Measurements from ENCODE around the gene GRPEL2. TPM values are rescaled to one million over a fixed set of nuclear protein-coding genes. Genes with fewer than 3 reads are reported as not detected.

The GRPEL2 gene
- total RNA-seq, 4 donors from 2014 or later = 6.3 to 19.0 (median 10.9) TPM

- H3K27me3 ChIP-seq = no peaks in the 10 kb centered on the region
- peaks cover 0 to 3% (median 0%) of the 10 kb centered on the region in 4 donors for H3K4me1 ChIP-seq
- DNase-seq = no peak
- peak overlapping the region in 1 of 4 donors; percentile 46 for H3K27ac ChIP-seq
- H3K36me3 ChIP-seq = no peaks in the 10 kb centered on the region
- TF ChIP-seq CTCF (IDR thresholded peaks at IDR 0.05) = no peak
- no peak for TF ChIP-seq POLR2A (IDR thresholded peaks at IDR 0.05)
- no peak overlapping the region for H3K4me3 ChIP-seq
- H3K9me3 ChIP-seq = no peaks in the 10 kb centered on the region
Measured at GRCh38 chr5:149304195-149305078, 40.9 kb upstream of the GRPEL2 start.

- no peak overlapping the region for H3K27ac ChIP-seq
- H3K36me3 ChIP-seq = no peaks in the 10 kb centered on the region
- DNase-seq = no peak
- no peaks in the 10 kb centered on the region for H3K4me1 ChIP-seq
- H3K9me3 ChIP-seq = no peaks in the 10 kb centered on the region
- no peak overlapping the region for H3K4me3 ChIP-seq
- no peak for TF ChIP-seq CTCF (IDR thresholded peaks at IDR 0.05)
- TF ChIP-seq POLR2A (IDR thresholded peaks at IDR 0.05) = no peak
- no peaks in the 10 kb centered on the region for H3K27me3 ChIP-seq
Measured at GRCh38 chr5:149309354-149309753, 35.9 kb upstream of the GRPEL2 start.

- Histone ChIP-seq H3K27me3 (no peaks in the 10 kb centered on the region), H3K4me1 (no peaks in the 10 kb centered on the region), H3K4me3 (no peak overlapping the region), H3K36me3 (no peaks in the 10 kb centered on the region), H3K27ac (no peak overlapping the region), H3K9me3 (no peaks in the 10 kb centered on the region)
- no peak for DNase-seq
- TF ChIP-seq POLR2A (IDR thresholded peaks at IDR 0.05) (no peak), CTCF (IDR thresholded peaks at IDR 0.05) (no peak)
Measured at GRCh38 chr5:149310488-149310887, 34.8 kb upstream of the GRPEL2 start.

DNA sequence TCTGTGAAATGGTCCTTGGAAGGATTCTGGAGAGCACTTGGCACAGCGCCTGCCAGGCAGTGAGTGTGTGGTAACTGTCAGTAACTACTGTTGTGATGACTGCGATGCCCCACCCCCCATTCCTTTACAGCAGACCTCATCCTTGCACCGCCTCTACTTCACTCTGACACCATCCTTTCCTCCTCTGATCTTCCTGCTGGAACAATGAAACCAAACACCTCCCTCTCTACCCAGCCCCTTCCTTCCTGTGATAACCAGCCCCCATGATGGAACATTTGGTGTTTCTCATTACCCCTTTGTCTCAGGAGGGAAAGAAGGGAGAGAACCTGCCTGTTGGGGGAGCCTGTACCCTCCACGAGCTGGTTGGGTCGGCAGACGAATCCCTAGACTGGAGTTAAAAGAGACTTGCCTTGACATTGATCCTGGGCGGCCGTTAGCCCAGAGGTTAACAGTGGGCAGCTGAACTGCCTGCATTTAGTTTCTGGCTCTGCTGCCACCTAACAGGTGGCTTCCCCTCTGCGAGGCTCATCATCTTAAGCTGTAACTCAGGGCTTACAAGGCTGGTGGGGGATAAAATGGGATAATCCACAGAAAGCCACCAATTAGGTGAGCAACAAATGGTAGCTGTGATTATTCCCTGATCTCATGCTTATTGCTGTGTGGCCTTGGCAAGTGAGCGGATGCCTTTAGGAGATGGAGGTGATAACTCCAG, 34.2 kb upstream of the GRPEL2 start:
- no peaks in the 10 kb centered on the region for H3K4me1 ChIP-seq
- H3K36me3 ChIP-seq = no peaks in the 10 kb centered on the region
- no peaks in the 10 kb centered on the region for H3K27me3 ChIP-seq
- no peak overlapping the region for H3K27ac ChIP-seq
- no peaks in the 10 kb centered on the region for H3K9me3 ChIP-seq
- peak in 1 of 3 donors; percentile 52 for DNase-seq
- TF ChIP-seq CTCF (IDR thresholded peaks at IDR 0.05) (no peak), POLR2A (IDR thresholded peaks at IDR 0.05) (no peak)
- H3K4me3 ChIP-seq = no peak overlapping the region

DNA sequence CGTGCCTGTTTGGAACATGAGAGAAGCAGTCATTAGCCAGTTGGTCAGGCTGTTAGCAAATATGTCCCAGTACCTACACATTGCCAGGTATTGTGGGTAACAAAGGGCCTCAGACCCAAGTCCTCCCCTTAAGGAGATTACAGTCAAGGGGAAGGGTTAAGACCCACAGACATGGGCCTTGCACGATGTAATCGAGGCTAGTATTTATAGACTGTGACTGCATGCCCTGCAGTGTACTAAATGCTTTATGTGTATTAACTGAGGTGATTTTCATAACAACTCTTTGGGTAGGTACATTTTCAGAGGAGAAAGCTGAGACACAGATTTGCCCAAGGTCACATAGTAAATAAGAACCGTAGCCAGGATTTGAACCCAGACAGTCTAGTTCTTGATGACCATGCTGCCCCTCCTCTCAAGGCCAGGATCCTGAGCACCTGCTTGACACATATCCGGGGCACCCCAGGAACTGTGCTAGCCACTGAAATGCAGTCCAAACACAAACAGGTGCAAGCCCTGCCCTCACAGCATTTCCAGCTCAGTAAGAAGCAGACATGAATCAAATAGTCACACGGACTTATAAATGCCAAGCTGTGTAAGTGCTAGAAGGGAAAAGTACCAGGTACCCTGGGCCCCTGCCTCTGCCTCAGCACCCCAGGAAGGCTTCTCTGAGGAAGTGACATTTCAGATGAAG, 32.0 kb upstream of the GRPEL2 start:
- no peaks in the 10 kb centered on the region for H3K27me3 ChIP-seq
- no peaks in the 10 kb centered on the region for H3K9me3 ChIP-seq
- no peak overlapping the region for H3K27ac ChIP-seq
- H3K4me3 ChIP-seq = no peak overlapping the region
- H3K36me3 ChIP-seq = no peaks in the 10 kb centered on the region
- DNase-seq = no peak
- TF ChIP-seq CTCF (IDR thresholded peaks at IDR 0.05) (no peak), POLR2A (IDR thresholded peaks at IDR 0.05) (no peak)
- no peaks in the 10 kb centered on the region for H3K4me1 ChIP-seq
